Endothelial cell of umbilical vein (primary cell): ENCODE data around the gene AQP2.

Experiments
- CTCF ChIP-seq, 2 donors: IDR thresholded peaks; 1 replicate in 1 of 2; 2 replicates in 1 of 2; pipeline ENCODE4 v1.5.1; 2011; ENCODE audit warnings: low read length in 2 of 2, mild to moderate bottlenecking in 2 of 2, moderate library complexity in 2 of 2, control low read depth in 1 of 2, inconsistent platforms in 1 of 2, low read depth in 1 of 2; ENCODE audit not compliant: insufficient read depth in 1 of 2; ENCODE audit errors: extremely low read depth in 1 of 2
- EZH2 ChIP-seq: IDR thresholded peaks from 2 replicates; pipeline ENCODE4 v1.6.1; 2012; ENCODE audit warnings: borderline replicate concordance, low read depth, mild to moderate bottlenecking, moderate library complexity, low read length, inconsistent platforms; ENCODE audit not compliant: severe bottlenecking
- FOS ChIP-seq: IDR thresholded peaks from 2 replicates; pipeline ENCODE4 v1.6.1; 2011; ENCODE audit warnings: mild to moderate bottlenecking, low read length, moderate library complexity, borderline replicate concordance; ENCODE audit not compliant: insufficient read depth
- POLR2A ChIP-seq: IDR thresholded peaks from 2 replicates; pipeline ENCODE4 v1.6.1; 2012; ENCODE audit warnings: low read depth, mild to moderate bottlenecking, control low read depth, low read length

GRCh38 chr12:49922349-49923034 is 28.0 kb upstream of the AQP2 start:
- no peak for TF ChIP-seq EZH2
- no peak for TF ChIP-seq CTCF (IDR thresholded peaks at IDR 0.05; ENCODE audit: extremely low read depth in 1 of 2, insufficient read depth in 1 of 2, low read depth in 1 of 2, low read length in 2 of 2)
- TF ChIP-seq FOS = no peak
- no peak for TF ChIP-seq POLR2A
